Mesodermal cell (in vitro differentiated cells): ENCODE measurements around the gene WNK2.

ENCODE experiments used
- H3K27ac ChIP-seq: 2 replicates; pipeline ENCODE4 v1.7.0; 2013; ENCODE audit warnings: mild to moderate bottlenecking, low read depth, low read length, moderate library complexity; ENCODE audit not compliant: severe bottlenecking
- H3K36me3 ChIP-seq: 2 replicates; pipeline ENCODE4 v1.7.1; 2013; ENCODE audit warnings: mild to moderate bottlenecking, low read length, moderate library complexity; ENCODE audit not compliant: control insufficient read depth, insufficient read depth
- H3K4me1 ChIP-seq: one replicate; pipeline ENCODE4 v1.7.1; 2013; ENCODE audit warnings: mild to moderate bottlenecking, low read length; ENCODE audit not compliant: insufficient read depth, control insufficient read depth, poor library complexity, severe bottlenecking
- H3K4me3 ChIP-seq: 2 replicates; pipeline ENCODE4 v1.7.0; 2013; ENCODE audit warnings: low read length, control low read depth, mild to moderate bottlenecking; ENCODE audit not compliant: insufficient read depth, poor library complexity, severe bottlenecking; ENCODE audit errors: extremely low read depth
- H3K9me3 ChIP-seq: 2 replicates; pipeline ENCODE4 v1.7.1; 2013; ENCODE audit warnings: mild to moderate bottlenecking, low read length, moderate library complexity; ENCODE audit not compliant: control insufficient read depth
- WGBS, 2 experiments: methylation state at CpG; one replicate each; pipeline ENCODE4 v1.1.5; 2013; ENCODE audit warnings: missing lambda C conversion rate in 2 of 2; ENCODE audit not compliant: insufficient coverage in 2 of 2; 5-methylcytosine and 5-hydroxymethylcytosine counted together

WNK2 gene

GRCh38 chr9:93232388-93232960 lies 48.5 kb downstream of the WNK2 start:
- 88 to 89% methylated on average over 10 to 11 of the region's 12 CpGs for WGBS, 2 experiments
- H3K27ac ChIP-seq, result no peak overlapping the region
- no peaks in the 10 kb centered on the region for H3K9me3 ChIP-seq
- H3K36me3 ChIP-seq, result no peaks in the 10 kb centered on the region
- H3K4me3 ChIP-seq, result no peak overlapping the region
- H3K4me1 ChIP-seq, result no peaks in the 10 kb centered on the region

GRCh38 chr9:93233033-93233432 lies 49.1 kb downstream of the WNK2 start:
- WGBS, 2 experiments, result 70 to 73% methylated on average over 4 of the region's 7 CpGs
- H3K4me3 ChIP-seq, result no peak overlapping the region

DNA sequence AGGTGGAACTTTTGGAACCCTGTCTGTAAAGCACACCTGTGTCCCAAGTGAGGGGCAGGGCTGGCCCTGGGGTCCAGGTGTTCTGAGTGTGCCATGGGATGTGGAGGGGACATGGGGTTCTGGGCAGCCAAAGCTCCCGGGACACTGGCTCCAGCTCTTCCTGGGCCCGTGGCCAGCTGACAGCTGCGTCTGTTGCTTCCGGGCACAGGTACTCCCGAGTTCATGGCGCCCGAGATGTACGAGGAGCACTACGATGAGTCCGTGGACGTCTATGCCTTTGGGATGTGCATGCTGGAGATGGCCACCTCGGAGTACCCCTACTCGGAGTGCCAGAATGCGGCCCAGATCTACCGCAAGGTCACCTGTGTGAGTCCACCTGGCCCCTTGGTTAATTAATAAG lies 50.7 kb downstream of the WNK2 start:
- Histone ChIP-seq H3K27ac (no peak overlapping the region), H3K4me3 (no peak overlapping the region), H3K36me3 (no peaks in the 10 kb centered on the region), H3K9me3 (no peaks in the 10 kb centered on the region), H3K4me1 (no peaks in the 10 kb centered on the region)
- 94 to 99% methylated on average over 15 of the region's 15 CpGs for WGBS, 2 experiments

More at GRCh38 chr9:93233033-93233432, 49.1 kb downstream of the WNK2 start:
- H3K9me3 ChIP-seq, result no peaks in the 10 kb centered on the region
- no peaks in the 10 kb centered on the region for H3K36me3 ChIP-seq
- H3K4me1 ChIP-seq, result no peaks in the 10 kb centered on the region
- H3K27ac ChIP-seq, result no peak overlapping the region

DNA sequence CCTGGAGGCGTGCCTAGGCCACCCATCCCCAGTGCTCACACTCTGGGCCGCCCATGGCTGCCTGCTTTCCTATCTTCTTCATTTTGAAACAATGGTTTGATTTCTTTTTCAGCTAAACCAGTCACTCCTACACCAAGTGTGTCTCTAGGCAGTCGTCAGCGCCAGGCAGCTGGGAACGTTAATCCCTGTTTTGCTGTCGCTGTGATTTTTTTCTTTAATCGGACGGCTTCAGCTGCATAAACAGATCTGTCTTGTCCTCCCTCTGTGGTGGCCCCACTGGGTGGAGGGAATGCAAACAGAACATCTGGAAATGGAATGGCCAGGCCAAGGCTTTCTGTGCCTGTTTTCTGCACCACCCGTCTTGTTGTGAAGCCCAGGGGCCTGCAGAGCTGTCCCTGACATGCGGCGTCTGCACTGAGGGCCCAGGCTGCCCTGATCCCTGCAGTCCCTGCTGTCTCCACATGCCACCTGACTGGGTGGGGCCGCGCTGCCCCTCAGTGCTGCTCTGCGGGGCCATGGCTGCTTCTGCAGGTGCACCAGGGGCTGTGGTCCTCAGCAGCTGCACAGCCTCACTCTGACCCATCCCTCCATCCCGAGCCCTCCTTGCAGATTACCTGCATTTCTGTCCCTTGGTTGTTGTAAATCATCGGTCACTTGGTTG lies 51.5 kb downstream of the WNK2 start:
- WGBS, 2 experiments, result 90 to 93% methylated on average over 15 to 16 of the region's 16 CpGs
- Histone ChIP-seq H3K4me3 (no peak overlapping the region), H3K36me3 (no peaks in the 10 kb centered on the region)

DNA sequence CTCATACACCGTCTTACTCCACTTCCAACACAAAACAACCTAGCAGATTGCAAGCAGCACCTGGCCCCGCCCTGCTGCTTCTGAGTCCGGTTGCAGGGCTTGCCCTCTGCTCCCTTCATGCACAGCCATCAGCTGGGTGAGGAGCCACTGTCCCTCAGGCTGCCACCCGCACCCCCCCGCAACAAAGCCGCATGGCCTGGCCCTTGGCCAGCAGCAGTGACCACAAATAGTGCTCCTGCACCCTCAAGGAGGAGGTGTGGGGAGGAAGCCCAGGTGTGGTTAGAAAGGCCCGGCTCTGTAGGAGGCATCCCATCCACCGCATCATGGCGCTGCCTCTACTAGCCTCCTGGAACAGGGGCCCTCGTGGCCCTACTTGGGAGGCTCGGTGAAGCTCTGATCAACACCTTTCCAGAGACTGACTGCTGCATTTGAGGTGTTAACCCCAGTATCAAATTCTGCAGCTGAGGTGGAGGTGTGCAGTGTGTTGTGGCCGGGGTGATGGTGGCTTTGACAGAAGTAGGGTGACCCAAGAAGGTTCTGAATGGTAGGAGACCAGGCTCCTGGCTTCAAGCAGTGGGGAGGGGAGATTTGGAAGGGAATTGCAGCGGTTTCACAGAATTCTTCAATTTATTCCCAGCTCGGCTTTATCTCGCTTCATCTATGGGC lies 52.7 kb downstream of the WNK2 start:
- H3K4me1 ChIP-seq, result no peaks in the 10 kb centered on the region
- H3K4me3 ChIP-seq, result no peak overlapping the region
- H3K9me3 ChIP-seq, result no peaks in the 10 kb centered on the region
- 77 to 83% methylated on average over 10 of the region's 15 CpGs for WGBS, 2 experiments
- no peaks in the 10 kb centered on the region for H3K36me3 ChIP-seq
- H3K27ac ChIP-seq, result no peak overlapping the region

More for the DNA sequence above, 51.5 kb downstream of the WNK2 start:
- H3K4me1 ChIP-seq, result no peaks in the 10 kb centered on the region
- no peak overlapping the region for H3K27ac ChIP-seq
- no peaks in the 10 kb centered on the region for H3K9me3 ChIP-seq

- Histone ChIP-seq H3K4me3 (no peak overlapping the region), H3K4me1 (no peaks in the 10 kb centered on the region), H3K27ac (no peak overlapping the region), H3K36me3 (no peaks in the 10 kb centered on the region), H3K9me3 (no peaks in the 10 kb centered on the region)
- 71 to 90% methylated on average over 1 to 2 of the region's 2 CpGs for WGBS, 2 experiments
These were observed 53.6 kb downstream of the WNK2 start for GRCh38 chr9:93237540-93237939.

DNA sequence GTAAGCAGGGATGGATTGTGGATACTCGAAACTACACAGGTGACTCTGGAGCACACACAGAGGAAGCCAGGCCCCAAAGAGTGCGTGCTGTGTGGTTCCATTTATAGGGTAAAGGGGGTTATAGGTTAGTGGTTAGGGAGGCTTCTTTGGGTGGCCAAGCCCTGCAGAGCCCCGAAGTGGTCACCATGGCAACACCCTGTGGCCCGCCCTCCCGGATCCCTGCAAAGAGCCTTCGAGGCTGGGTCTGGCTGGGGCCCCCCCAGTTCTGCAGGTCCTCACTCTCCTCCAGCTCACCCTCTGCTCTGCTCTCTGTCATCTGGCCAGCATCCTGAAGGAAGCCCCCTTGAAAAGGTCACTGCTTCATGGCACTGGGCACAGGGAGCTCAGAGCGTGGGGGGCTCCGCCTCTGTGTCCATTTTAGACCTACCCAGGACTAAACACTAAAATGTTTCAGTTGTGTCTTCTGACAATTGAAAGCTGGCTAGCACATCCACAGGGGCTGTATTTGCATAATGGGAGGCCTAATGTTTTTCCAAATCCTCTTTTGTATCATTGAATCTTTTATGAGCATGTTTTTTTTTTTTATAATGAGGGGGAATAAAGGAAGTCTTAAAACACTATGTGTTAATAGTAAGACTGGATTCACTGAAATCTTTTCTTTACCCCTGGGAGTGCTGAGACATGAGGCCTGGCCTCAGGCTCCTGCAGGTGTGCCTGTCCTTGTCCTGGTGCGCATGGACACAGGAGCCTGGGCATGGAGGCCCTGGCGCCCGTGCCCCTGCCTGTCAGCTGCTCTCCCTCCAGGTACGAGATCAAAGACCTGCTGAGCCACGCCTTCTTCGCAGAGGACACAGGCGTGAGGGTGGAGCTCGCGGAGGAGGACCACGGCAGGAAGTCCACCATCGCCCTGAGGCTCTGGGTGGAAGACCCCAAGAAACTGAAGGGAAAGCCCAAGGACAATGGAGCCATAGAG lies 55.3 kb downstream of the WNK2 start:
- Histone ChIP-seq H3K4me3 (no peak overlapping the region), H3K4me1 (no peaks in the 10 kb centered on the region), H3K27ac (no peak overlapping the region), H3K9me3 (no peaks in the 10 kb centered on the region), H3K36me3 (no peaks in the 10 kb centered on the region)
- 92 to 93% methylated on average over 15 to 19 of the region's 19 CpGs for WGBS, 2 experiments

DNA sequence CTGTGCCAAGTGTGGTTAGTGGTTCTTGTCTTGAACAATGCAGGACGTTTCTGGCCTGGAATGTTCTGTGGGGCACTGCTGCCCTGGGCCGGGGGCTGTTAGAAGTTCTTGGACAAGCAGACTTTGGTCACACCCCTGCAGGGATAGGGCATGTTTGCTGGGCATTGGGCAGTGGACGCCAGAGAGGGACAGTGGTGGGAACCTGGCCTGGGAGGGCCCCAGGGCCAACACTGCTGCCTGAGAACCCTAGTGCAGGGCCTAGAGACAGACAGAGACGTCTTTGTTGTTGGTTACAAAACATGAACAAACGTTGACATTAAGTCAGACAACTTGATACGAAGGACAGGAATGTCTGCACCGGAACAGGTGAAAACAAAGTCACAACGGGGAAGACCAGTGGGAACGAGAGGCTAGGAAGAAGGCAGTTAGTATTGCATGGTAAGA lies 57.0 kb downstream of the WNK2 start:
- no peaks in the 10 kb centered on the region for H3K4me1 ChIP-seq
- no peaks in the 10 kb centered on the region for H3K9me3 ChIP-seq
- no peak overlapping the region for H3K27ac ChIP-seq
- H3K4me3 ChIP-seq, result no peak overlapping the region
- no peaks in the 10 kb centered on the region for H3K36me3 ChIP-seq
- WGBS, 2 experiments, result 85 to 87% methylated on average over 8 to 9 of the region's 9 CpGs

DNA sequence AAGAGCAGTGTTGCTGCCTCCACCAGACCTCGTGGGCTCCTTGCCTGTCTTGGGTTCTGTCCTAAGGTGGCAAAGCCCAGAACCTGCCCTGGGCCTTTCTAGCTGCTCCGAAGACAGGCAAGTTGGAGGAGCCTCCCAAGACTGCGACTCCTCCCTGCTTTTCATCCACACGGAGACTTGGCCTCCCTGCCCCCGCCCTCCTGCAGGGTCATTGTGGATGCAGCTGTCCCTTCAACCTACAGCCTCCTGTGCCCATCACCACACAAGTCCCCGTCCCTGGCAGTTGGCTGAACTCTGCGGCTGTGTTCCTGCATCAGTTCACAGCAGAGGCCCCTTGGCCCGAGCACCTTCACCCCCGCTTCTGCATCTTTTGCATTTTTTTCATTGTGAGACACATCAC lies 59.2 kb downstream of the WNK2 start:
- Histone ChIP-seq H3K36me3 (no peaks in the 10 kb centered on the region), H3K9me3 (no peaks in the 10 kb centered on the region), H3K27ac (no peak overlapping the region), H3K4me3 (no peak overlapping the region), H3K4me1 (no peaks in the 10 kb centered on the region)
- 72 to 81% methylated on average over 6 to 9 of the region's 9 CpGs for WGBS, 2 experiments

DNA sequence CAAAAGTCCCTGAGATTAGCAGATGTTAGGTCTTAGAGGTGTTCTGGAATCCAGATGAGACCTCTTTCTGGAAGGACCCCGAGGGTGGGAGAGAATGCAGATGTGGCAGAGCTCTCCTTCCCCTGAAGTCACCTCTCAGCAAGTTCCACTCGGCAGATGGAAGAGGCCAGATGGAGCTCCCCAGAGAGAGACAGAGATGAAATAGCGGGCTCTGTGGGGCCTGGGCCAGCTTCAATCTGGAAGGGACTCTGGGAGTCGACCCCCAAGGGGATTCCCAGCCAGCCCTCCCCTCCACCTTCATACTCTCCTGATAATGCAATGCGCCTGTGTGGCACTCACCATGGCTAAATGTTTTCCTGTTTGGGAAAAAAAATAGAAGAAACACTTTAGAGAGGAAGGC lies 60.2 kb downstream of the WNK2 start:
- no peaks in the 10 kb centered on the region for H3K36me3 ChIP-seq
- 80 to 84% methylated on average over 1 to 3 of the region's 5 CpGs for WGBS, 2 experiments
- H3K4me3 ChIP-seq, result no peak overlapping the region
- no peak overlapping the region for H3K27ac ChIP-seq
- no peaks in the 10 kb centered on the region for H3K4me1 ChIP-seq
- no peaks in the 10 kb centered on the region for H3K9me3 ChIP-seq
